Effector memory CD8-positive, alpha-beta T cell (primary cell): ENCODE results near the gene LAG3.

ENCODE experiments used
- ATAC-seq: fragments of 150-1000 bp; cut with Tn5 transposase; replicated peaks from 2 replicates; pipeline ENCODE4 v1.10.0; 2021; ENCODE audit warnings: mild to moderate bottlenecking, moderate library complexity
- DNase-seq, 3 experiments: peaks; one replicate each; pipeline ENCODE4 v3.0.0; 2021
- H3K27ac Mint-ChIP-seq, 2 donors: one replicate each; pipeline ENCODE4 v1.8.0; 2022; ENCODE audit warnings: mild to moderate bottlenecking in 2 of 2, mixed read lengths in 2 of 2, moderate library complexity in 2 of 2
- H3K27me3 Mint-ChIP-seq, 2 donors: one replicate each; pipeline ENCODE4 v1.8.0; 2022; ENCODE audit warnings: mixed read lengths in 2 of 2
- H3K36me3 Mint-ChIP-seq: one replicate; pipeline ENCODE4 v1.8.0; 2022; ENCODE audit warnings: mild to moderate bottlenecking, moderate library complexity, mixed read lengths; ENCODE audit not compliant: insufficient read depth
- H3K4me1 Mint-ChIP-seq, 2 donors: one replicate each; pipeline ENCODE4 v1.8.0; 2022; ENCODE audit warnings: low read depth in 2 of 2, mixed read lengths in 2 of 2
- H3K4me3 Mint-ChIP-seq, 2 donors: one replicate each; pipeline ENCODE4 v1.8.0; 2022; ENCODE audit warnings: mild to moderate bottlenecking in 2 of 2, mixed read lengths in 2 of 2, moderate library complexity in 2 of 2
- H3K9me3 Mint-ChIP-seq, 2 donors: one replicate each; pipeline ENCODE4 v1.8.0; 2022; ENCODE audit warnings: mixed read lengths in 2 of 2

Gene LAG3

GRCh38 chr12:6745741-6746525, 26.4 kb upstream of the LAG3 start:
- peak overlapping the region in 1 of 2 donors; percentile 56 for H3K27ac Mint-ChIP-seq
- peaks cover 6 to 11% of the 10 kb centered on the region in 2 donors for H3K4me1 Mint-ChIP-seq
- DNase-seq (no peak), ATAC-seq (peak; percentile 63)
- no peaks in the 10 kb centered on the region for H3K9me3 Mint-ChIP-seq
- peaks cover 43% of the 10 kb centered on the region for H3K36me3 Mint-ChIP-seq
- no peak overlapping the region for H3K4me3 Mint-ChIP-seq
- no peaks in the 10 kb centered on the region for H3K27me3 Mint-ChIP-seq

- no peak for DNase-seq
- Mint-ChIP-seq H3K27ac (peak overlapping the region in 1 of 2 donors; percentile 19), H3K9me3 (no peaks in the 10 kb centered on the region), H3K36me3 (peaks cover 46% of the 10 kb centered on the region), H3K27me3 (no peaks in the 10 kb centered on the region), H3K4me3 (no peak overlapping the region), H3K4me1 (peaks cover 11 to 16% of the 10 kb centered on the region in 2 donors)
- ATAC-seq, result no peak
Observed at GRCh38 chr12:6747216-6747615, 25.1 kb upstream of the LAG3 start.

- no peak overlapping the region for H3K27ac Mint-ChIP-seq
- no peak for DNase-seq
- peaks cover 56% of the 10 kb centered on the region for H3K36me3 Mint-ChIP-seq
- no peaks in the 10 kb centered on the region for H3K27me3 Mint-ChIP-seq
- H3K9me3 Mint-ChIP-seq, result no peaks in the 10 kb centered on the region
- H3K4me3 Mint-ChIP-seq, result no peak overlapping the region
- peaks cover 18 to 21% of the 10 kb centered on the region in 2 donors for H3K4me1 Mint-ChIP-seq
- ATAC-seq, result no peak
Observed at GRCh38 chr12:6748761-6749160, 23.6 kb upstream of the LAG3 start.

GRCh38 chr12:6750506-6750905, 21.8 kb upstream of the LAG3 start:
- Mint-ChIP-seq H3K27me3 (no peaks in the 10 kb centered on the region), H3K4me3 (no peak overlapping the region), H3K9me3 (no peaks in the 10 kb centered on the region), H3K27ac (peak overlapping the region in 1 of 2 donors; percentile 98), H3K4me1 (peaks cover 14 to 17% of the 10 kb centered on the region in 2 donors), H3K36me3 (peaks cover 56% of the 10 kb centered on the region)
- DNase-seq (no peak), ATAC-seq (no peak)

GRCh38 chr12:6751767-6752166, 20.6 kb upstream of the LAG3 start:
- H3K36me3 Mint-ChIP-seq, result peaks cover 46% of the 10 kb centered on the region
- peak overlapping the region; percentile 98 for H3K27ac Mint-ChIP-seq

GRCh38 chr12:6752167-6752920, 20.0 kb upstream of the LAG3 start:
- Mint-ChIP-seq H3K27me3 (no peaks in the 10 kb centered on the region), H3K36me3 (peaks cover 43% of the 10 kb centered on the region), H3K4me1 (peaks cover 14 to 17% of the 10 kb centered on the region in 2 donors), H3K9me3 (no peaks in the 10 kb centered on the region), H3K27ac (peak overlapping the region; percentile 98), H3K4me3 (peak overlapping the region; percentile 94 to 96)
- DNase-seq (no peak), ATAC-seq (peak; percentile 0)

More at GRCh38 chr12:6751767-6752166, 20.6 kb upstream of the LAG3 start:
- Mint-ChIP-seq H3K4me1 (peaks cover 14 to 17% of the 10 kb centered on the region in 2 donors), H3K4me3 (peak overlapping the region; percentile 94 to 96), H3K27me3 (no peaks in the 10 kb centered on the region), H3K9me3 (no peaks in the 10 kb centered on the region)
- DNase-seq (no peak), ATAC-seq (no peak)

GRCh38 chr12:6752921-6753771, 19.2 kb upstream of the LAG3 start, which contains the start of gene MLF2:
TSS of gene MLF2 (minus strand) at chr12:6753141. CDS start at chr12:6752334, 807 bp downstream.
- no peaks in the 10 kb centered on the region for H3K27me3 Mint-ChIP-seq
- peaks cover 9 to 17% of the 10 kb centered on the region in 2 donors for H3K4me1 Mint-ChIP-seq
- H3K27ac Mint-ChIP-seq, result peak within 1 kb of the TSS; percentile 98
- peaks cover 35% of the 10 kb centered on the region for H3K36me3 Mint-ChIP-seq
- peak within 1 kb of the TSS; percentile 94 to 96 for H3K4me3 Mint-ChIP-seq
- DNase-seq (peak; percentile 97 to 98 (median 97)), ATAC-seq (peak; percentile 91)
- H3K9me3 Mint-ChIP-seq, result no peaks in the 10 kb centered on the region

- Mint-ChIP-seq H3K27me3 (no peaks in the 10 kb centered on the region), H3K4me1 (peaks cover 13 to 21% of the 10 kb centered on the region in 2 donors), H3K36me3 (peaks cover 32% of the 10 kb centered on the region), H3K27ac (peak overlapping the region; percentile 98), H3K9me3 (no peaks in the 10 kb centered on the region), H3K4me3 (peak overlapping the region; percentile 94 to 96)
- DNase-seq (no peak), ATAC-seq (no peak)
Observed at GRCh38 chr12:6753772-6754356, 18.5 kb upstream of the LAG3 start.

- H3K36me3 Mint-ChIP-seq, result peaks cover 28% of the 10 kb centered on the region
- H3K27me3 Mint-ChIP-seq, result no peaks in the 10 kb centered on the region
- H3K27ac Mint-ChIP-seq, result peak overlapping the region; percentile 98
- H3K4me1 Mint-ChIP-seq, result peaks cover 13 to 21% of the 10 kb centered on the region in 2 donors
- peak overlapping the region in 1 of 2 donors; percentile 19 for H3K4me3 Mint-ChIP-seq
- DNase-seq, result no peak
- ATAC-seq, result no peak
- H3K9me3 Mint-ChIP-seq, result no peaks in the 10 kb centered on the region
Observed at GRCh38 chr12:6754411-6754810, 17.9 kb upstream of the LAG3 start.

- H3K9me3 Mint-ChIP-seq, result no peaks in the 10 kb centered on the region
- peaks cover 12% of the 10 kb centered on the region for H3K36me3 Mint-ChIP-seq
- peaks cover 9 to 15% of the 10 kb centered on the region in 2 donors for H3K4me1 Mint-ChIP-seq
- H3K27me3 Mint-ChIP-seq, result no peaks in the 10 kb centered on the region
- peak overlapping the region in 1 of 2 donors; percentile 72 for H3K27ac Mint-ChIP-seq
- H3K4me3 Mint-ChIP-seq, result no peak overlapping the region
- DNase-seq (no peak), ATAC-seq (no peak)
Observed at GRCh38 chr12:6757028-6757690, 15.2 kb upstream of the LAG3 start.

GRCh38 chr12:6758506-6759095, 13.7 kb upstream of the LAG3 start:
- ATAC-seq (no peak), DNase-seq (no peak)
- H3K27ac Mint-ChIP-seq, result no peak overlapping the region
- H3K36me3 Mint-ChIP-seq, result peaks cover 4% of the 10 kb centered on the region
- no peaks in the 10 kb centered on the region for H3K27me3 Mint-ChIP-seq
- peaks cover 7 to 8% of the 10 kb centered on the region in 2 donors for H3K4me1 Mint-ChIP-seq
- no peaks in the 10 kb centered on the region for H3K9me3 Mint-ChIP-seq
- H3K4me3 Mint-ChIP-seq, result no peak overlapping the region

- no peak for ATAC-seq
- H3K36me3 Mint-ChIP-seq, result no peaks in the 10 kb centered on the region
Observed at GRCh38 chr12:6759741-6760140, 12.6 kb upstream of the LAG3 start.

More at GRCh38 chr12:6759741-6760140, 12.6 kb upstream of the LAG3 start:
- H3K27ac Mint-ChIP-seq, result no peak overlapping the region
- H3K4me3 Mint-ChIP-seq, result no peak overlapping the region
- peaks cover 8 to 10% of the 10 kb centered on the region in 2 donors for H3K27me3 Mint-ChIP-seq
- peaks cover 11 to 13% of the 10 kb centered on the region in 2 donors for H3K4me1 Mint-ChIP-seq
- DNase-seq, result no peak
- H3K9me3 Mint-ChIP-seq, result no peaks in the 10 kb centered on the region
